Measurements from ENCODE around the gene ZNF678.

ZNF678 gene

GRCh38 chr1:227723474-227723873 lies 160.1 kb downstream of the ZNF678 start:
- no peak for DNase-seq (ENCODE audit: low spot score)

DNA sequence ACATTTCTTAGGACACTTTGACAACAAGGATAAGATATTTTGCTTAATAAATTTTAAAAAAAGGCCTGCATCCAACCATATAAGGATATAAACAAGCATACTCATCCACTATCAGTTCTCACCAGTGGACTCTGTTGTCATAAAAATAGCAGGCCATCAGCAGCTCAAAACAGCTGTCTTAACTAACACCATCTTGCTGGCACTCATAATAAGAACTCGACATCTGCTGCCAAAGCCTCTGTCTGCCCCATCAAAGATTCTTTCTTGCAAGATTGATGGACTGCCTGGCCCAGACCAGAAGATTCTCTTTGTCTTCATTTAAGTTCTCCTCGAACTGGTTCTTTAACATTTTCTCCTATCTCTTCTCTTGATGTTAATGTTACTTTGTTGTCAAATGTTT lies 161.7 kb downstream of the ZNF678 start:
- DNase-seq (ENCODE audit: low spot score) = no peak

DNA sequence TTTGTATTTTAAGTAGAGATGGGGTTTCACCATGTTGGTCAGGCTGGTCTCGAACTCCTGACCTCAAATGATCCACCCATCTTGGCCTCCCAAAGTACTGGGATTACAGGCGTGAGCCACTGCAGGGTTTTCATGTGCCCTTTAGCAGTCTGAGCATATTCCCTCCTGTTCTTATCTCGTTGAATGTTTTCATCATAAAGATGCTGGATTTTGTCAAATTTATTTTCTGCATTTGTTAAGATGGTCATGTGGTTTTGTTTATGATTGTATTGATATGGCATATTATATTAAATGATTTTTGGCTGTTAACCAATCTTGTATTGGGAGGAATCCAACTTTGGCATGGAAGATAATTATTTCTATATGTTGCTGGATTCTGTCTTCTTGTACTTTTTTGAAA lies 163.0 kb downstream of the ZNF678 start:
- DNase-seq (ENCODE audit: low spot score) = no peak

All from GM03348 (cell line).